ENCODE results near the gene JAML.

Gene JAML

GRCh38 chr11:118163494-118163893 lies 61.3 kb downstream of the JAML start:
- DNase-seq = no peak

- no peak for DNase-seq
Observed at GRCh38 chr11:118162846-118163245, 62.0 kb downstream of the JAML start.

GRCh38 chr11:118161786-118162185 lies 63.0 kb downstream of the JAML start:
- no peak for DNase-seq

GRCh38 chr11:118157186-118157895 lies 67.5 kb downstream of the JAML start:
- no peak for DNase-seq

GRCh38 chr11:118156531-118157185 lies 68.2 kb downstream of the JAML start:
- DNase-seq = no peak

GRCh38 chr11:118155776-118156530 lies 68.9 kb downstream of the JAML start:
- no peak for DNase-seq

GRCh38 chr11:118154641-118155040 lies 70.2 kb downstream of the JAML start:
- DNase-seq = no peak

GRCh38 chr11:118153976-118154375 lies 70.8 kb downstream of the JAML start:
- no peak for DNase-seq

- no peak for DNase-seq
Observed at GRCh38 chr11:118153516-118153915, 71.3 kb downstream of the JAML start.

GRCh38 chr11:118152552-118153471 lies 72.0 kb downstream of the JAML start, which contains the start of gene SCN4B:
Gene SCN4B, minus strand, starts transcription at chr11:118152823. Its CDS starts 150 bp downstream, at chr11:118152673.
- DNase-seq = no peak

- DNase-seq = no peak
Observed at GRCh38 chr11:118152020-118152551, 72.7 kb downstream of the JAML start.

GRCh38 chr11:118151431-118151830 lies 73.4 kb downstream of the JAML start:
- DNase-seq = no peak

GRCh38 chr11:118149493-118149892 lies 75.3 kb downstream of the JAML start:
- DNase-seq = no peak

GRCh38 chr11:118148856-118149255 lies 76.0 kb downstream of the JAML start:
- DNase-seq = no peak

- DNase-seq = no peak
Observed at GRCh38 chr11:118148240-118148639, 76.6 kb downstream of the JAML start.

- no peak for DNase-seq
Observed at GRCh38 chr11:118147502-118147901, 77.3 kb downstream of the JAML start.

- DNase-seq = no peak
Observed at GRCh38 chr11:118146554-118146953, 78.3 kb downstream of the JAML start.

- DNase-seq = peak; percentile 81
Observed at GRCh38 chr11:118145285-118146227, 79.3 kb downstream of the JAML start.

GRCh38 chr11:118144301-118145268 lies 80.2 kb downstream of the JAML start:
- no peak for DNase-seq

Data from NK-92 treated with Interleukin-12 subunit alpha and Interleukin-12 subunit beta, amount 100 ng/mL, for 24 hours (cell line).